GM20000 (cell line): ENCODE measurements around the gene CST4.

ENCODE experiments used
- DNase-seq: peaks from one replicate; pipeline ENCODE4 v3.0.0; 2012; ENCODE audit warnings: low spot score
- CTCF ChIP-seq: IDR thresholded peaks from 2 replicates; pipeline ENCODE4 v1.5.1; 2012; ENCODE audit warnings: mild to moderate bottlenecking, control low read depth; ENCODE audit errors: extremely low read depth, missing control alignments

The CST4 gene

GRCh38 chr20:23683281-23683680, 5.6 kb downstream of the CST4 start:
- no peak for DNase-seq
- no peak for TF ChIP-seq CTCF

DNA sequence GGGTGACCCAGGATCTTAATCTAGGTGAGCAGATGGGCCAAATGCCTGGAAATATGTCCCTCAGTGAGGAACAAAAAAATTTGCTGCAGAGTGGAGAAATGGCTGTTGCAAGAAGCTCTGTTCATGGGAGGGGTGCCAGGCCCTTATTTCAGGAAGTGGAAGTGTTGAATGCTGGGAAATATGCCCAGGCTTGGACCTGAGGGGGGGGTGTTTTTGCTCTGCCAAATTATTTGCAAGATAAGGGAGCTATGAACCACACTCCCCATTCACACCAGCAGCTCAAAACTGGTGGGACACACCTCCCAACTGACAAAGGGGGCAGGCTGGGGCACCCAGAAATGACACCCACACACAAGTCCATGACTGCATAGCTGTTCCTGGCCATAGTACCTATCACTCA, 8.7 kb downstream of the CST4 start:
- TF ChIP-seq CTCF: no peak
- no peak for DNase-seq

DNA sequence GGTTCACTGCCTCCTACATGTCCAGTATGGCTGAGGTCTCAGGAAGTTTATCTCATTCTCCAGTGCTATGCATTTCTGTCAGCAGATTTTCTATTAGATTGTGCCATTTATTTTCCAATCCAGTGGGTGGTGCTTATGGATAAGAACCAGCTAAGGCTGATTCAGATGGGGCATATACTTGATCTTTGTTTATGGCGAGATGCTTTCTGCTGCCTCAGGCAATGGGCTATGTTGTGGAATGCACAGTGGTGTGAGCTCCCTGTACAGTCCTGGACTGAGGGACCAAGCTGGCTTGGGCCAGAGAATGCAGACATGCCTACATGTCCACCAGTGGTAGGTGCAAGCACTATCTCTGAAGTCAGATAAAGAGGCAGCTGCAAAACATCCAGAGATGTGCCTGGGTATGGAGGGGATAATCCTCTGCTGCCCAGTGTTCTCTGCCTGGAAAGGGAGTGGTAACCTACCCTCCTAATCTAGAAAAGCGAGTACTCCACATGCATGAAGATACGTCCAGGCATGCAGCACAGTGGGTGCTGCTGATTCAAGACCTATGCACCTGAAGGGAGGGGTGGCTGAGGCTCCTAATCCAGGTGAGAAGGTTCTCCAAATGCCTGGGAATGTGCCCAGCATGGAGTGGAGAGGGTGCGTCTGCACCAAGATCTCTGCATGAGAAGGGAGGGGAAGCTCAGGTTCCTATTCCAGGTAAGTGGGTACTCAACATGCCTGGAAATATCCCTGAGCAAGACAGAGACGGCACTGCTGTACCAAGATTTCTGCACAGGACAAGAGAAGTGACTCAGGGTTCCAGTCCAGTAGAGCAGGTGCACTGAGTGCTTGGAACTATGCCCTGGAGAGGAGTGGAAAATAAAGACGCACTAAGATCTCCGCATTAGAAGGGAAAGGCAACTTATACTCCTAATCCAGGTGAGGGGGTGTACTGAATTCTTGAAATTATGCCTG, 9.4 kb downstream of the CST4 start:
- DNase-seq: no peak
- TF ChIP-seq CTCF: no peak

DNA sequence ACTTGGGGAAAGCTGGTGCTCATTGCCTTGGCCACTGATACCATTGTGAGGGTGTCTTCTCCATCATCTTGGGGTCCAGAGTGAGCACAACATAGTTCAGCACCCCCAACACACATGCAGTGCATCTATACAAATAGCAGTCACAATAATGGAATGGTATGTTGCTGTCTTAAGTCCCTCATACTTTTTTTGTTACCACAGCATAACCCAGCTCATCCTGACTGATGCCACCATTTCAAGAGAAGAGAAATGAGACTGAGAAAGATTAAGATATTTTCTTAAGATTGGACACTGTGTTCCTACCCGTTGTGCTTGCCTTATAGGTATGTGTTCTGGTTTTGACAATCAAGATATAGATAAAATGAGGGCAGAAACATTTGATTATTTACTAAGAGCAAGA, 15.6 kb downstream of the CST4 start:
- no peak for TF ChIP-seq CTCF
- DNase-seq: no peak

DNA sequence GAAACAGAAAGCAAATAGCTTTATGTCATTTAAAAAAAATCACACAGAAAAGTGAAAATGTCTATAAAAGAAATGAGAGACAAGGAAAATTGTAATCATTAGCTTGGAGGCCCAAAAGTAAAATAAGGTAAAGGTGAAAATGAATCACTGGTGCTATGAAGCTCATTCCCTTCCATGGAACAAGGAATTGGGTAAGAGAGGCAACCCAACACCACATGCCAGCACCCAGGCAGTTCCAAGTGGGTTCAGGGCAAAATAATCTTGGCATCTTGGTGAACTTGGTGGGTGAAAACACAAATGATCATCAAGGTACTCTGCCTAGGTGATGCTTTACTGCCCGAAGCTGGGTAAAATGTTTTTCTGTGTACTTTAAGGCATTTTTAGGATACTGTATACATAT, 16.7 kb downstream of the CST4 start:
- no peak for DNase-seq
- no peak for TF ChIP-seq CTCF

- no peak for TF ChIP-seq CTCF
- DNase-seq: no peak
These were observed 17.4 kb downstream of the CST4 start for GRCh38 chr20:23671479-23671878.

DNA sequence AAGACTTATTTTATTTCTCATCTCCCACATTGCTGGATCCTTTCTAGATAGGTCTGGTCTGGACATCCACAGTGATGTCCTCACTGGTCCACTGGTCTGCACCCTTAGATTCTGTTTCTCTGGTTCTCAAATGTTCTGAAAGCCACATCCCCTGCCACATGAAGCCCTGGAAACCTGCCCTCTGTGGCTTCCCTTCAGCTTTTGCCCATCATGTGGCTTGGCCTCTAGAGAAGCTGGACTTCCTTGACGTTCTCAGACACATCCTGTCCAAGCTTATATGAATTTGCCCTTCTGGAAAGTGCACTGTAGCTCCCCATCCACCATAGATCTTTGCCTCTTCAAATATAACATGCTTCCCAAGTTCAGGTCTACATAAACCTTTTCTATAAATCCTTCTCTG, 18.5 kb downstream of the CST4 start:
- no peak for TF ChIP-seq CTCF
- no peak for DNase-seq
